K562 (cell line): ENCODE measurements around the gene SCAMP2. TPM values are rescaled to one million over a fixed set of nuclear protein-coding genes. Genes with fewer than 3 reads are reported as not detected.

ENCODE experiments used
- ATAC-seq: fragments of 200-7000 bp; cut with Tn5 transposase; 3 replicates; pipeline ENCODE4 v1.9.1; 2020; ENCODE audit warnings: moderate library complexity
- BruUV-seq: library from RNA; stranded (reverse); fragments of 400-500 nt; replicated peaks from 2 replicates; lab custom pipeline; 2021; lab: Mats Ljungman, UMichigan
- CTCF ChIA-PET: fragments of 300-600 bp; formaldehyde crosslinking; extraction: SDS; loops from one replicate; lab custom pipeline; 2021; ENCODE audit warnings: low intra/inter-chr PET ratio; lab: Yijun Ruan, JAX
- POLR2A ChIA-PET: fragments of 300-600, 350-650 bp; sonication (Branson Sonifier 250); formaldehyde crosslinking; extraction: SDS; loops from one replicate; lab custom pipeline; 2021; ENCODE audit warnings: antibody characterized with exemption, inconsistent platforms; lab: Yijun Ruan, JAX
- DNase-seq, 4 experiments: peaks; one replicate each; pipeline versions ENCODE4 v3.0.0 to v3.0.0-alpha.2; 2011 to 2018; ENCODE audit warnings: low spot score in 3 of 4, mixed read lengths in 3 of 4; ENCODE audit errors: extremely low read depth in 1 of 4
- FAIRE-seq: peaks from 2 replicates; lab custom pipeline; 2011; peaks lifted over from hg19 to GRCh38; lab: Jason Lieb, UNC
- H2AFZ ChIP-seq: 2 replicates; pipeline ENCODE4 v1.6.0; 2011; ENCODE audit warnings: low read depth, low read length, control low read depth, inconsistent platforms
- H3K27ac ChIP-seq: fragments of 200-600 bp; 3 replicates; pipeline ENCODE4 v1.8.0; 2011; ENCODE audit warnings: low read depth, mild to moderate bottlenecking, control low read depth, inconsistent platforms, low read length, moderate library complexity, mixed read lengths; ENCODE audit errors: extremely low read depth
- H3K27me3 ChIP-seq, 2 experiments: fragments of 300-600 bp in 1 of 2; 2 replicates in 1 of 2; 3 replicates in 1 of 2; pipeline versions ENCODE4 v1.6.0 to v1.8.0; 2011; ENCODE audit warnings: inconsistent platforms in 2 of 2, low read length in 2 of 2, mild to moderate bottlenecking in 1 of 2, mixed read lengths in 1 of 2, moderate library complexity in 1 of 2; ENCODE audit not compliant: control insufficient read depth in 2 of 2, insufficient read depth in 2 of 2
- H3K36me3 ChIP-seq: fragments of 300-600 bp; 3 replicates; pipeline ENCODE4 v1.8.0; 2011; ENCODE audit warnings: mild to moderate bottlenecking, low read length, inconsistent platforms; ENCODE audit not compliant: control insufficient read depth, insufficient read depth
- H3K4me1 ChIP-seq, 2 experiments: fragments of 200-600 bp in 1 of 2; replicated peaks in 1 of 2; 2 replicates in 1 of 2; 3 replicates in 1 of 2; pipeline versions ENCODE4 v1.5.1 to v1.8.0; 2011; ENCODE audit warnings: inconsistent platforms in 2 of 2, low read length in 2 of 2, mild to moderate bottlenecking in 1 of 2, mixed read lengths in 1 of 2, moderate library complexity in 1 of 2; ENCODE audit not compliant: control insufficient read depth in 2 of 2, insufficient read depth in 2 of 2
- H3K4me2 ChIP-seq: 2 replicates; pipeline ENCODE4 v1.6.1; 2011; ENCODE audit warnings: low read length, control low read depth, inconsistent platforms, mixed read lengths; ENCODE audit not compliant: insufficient read depth
- H3K4me3 ChIP-seq: fragments of 200-600 bp; sonication (generic), shearing (Covaris generic); 2 replicates; pipeline ENCODE4 v1.5.1; 2016; ENCODE audit warnings: control low read depth, inconsistent platforms
- H3K79me2 ChIP-seq: fragments of 200-600 bp; 3 replicates; pipeline ENCODE4 v1.8.0; 2011; ENCODE audit warnings: low read length, inconsistent platforms; ENCODE audit not compliant: control insufficient read depth, insufficient read depth
- H3K9ac ChIP-seq, 2 experiments: 2 replicates each; pipeline versions ENCODE4 v1.6.0 to v1.6.1; 2011; ENCODE audit warnings: low read depth in 2 of 2, low read length in 2 of 2, control low read depth in 1 of 2, inconsistent platforms in 1 of 2, mild to moderate bottlenecking in 1 of 2, mixed read lengths in 1 of 2; ENCODE audit not compliant: insufficient read depth in 1 of 2
- H3K9me1 ChIP-seq: one replicate; pipeline ENCODE4 v1.6.0; 2011; ENCODE audit warnings: inconsistent platforms, mild to moderate bottlenecking, low read length, moderate library complexity; ENCODE audit not compliant: control insufficient read depth, insufficient read depth
- H3K9me3 ChIP-seq: replicated peaks from 2 replicates; pipeline ENCODE4 v1.5.1; 2011; ENCODE audit warnings: low read depth, low read length, inconsistent platforms; ENCODE audit not compliant: control insufficient read depth, insufficient read depth
- H4K20me1 ChIP-seq: replicated peaks from 2 replicates; pipeline ENCODE4 v1.6.1; 2011; ENCODE audit warnings: low read length, inconsistent platforms, mixed read lengths; ENCODE audit not compliant: control insufficient read depth, insufficient read depth
- ESRRA ChIP-seq: fragments of 450-650 bp; IDR thresholded peaks from 2 replicates; pipeline ENCODE4 v1.6.1; 2014; ENCODE audit warnings: low read depth, mild to moderate bottlenecking, moderate library complexity, borderline replicate concordance
- POLR2A ChIP-seq: fragments of 450-650 bp; conservative IDR thresholded peaks from 2 replicates; pipeline ENCODE4 v1.6.1; 2016
- POLR2G ChIP-seq: fragments of 200-400 bp; formaldehyde crosslinking; IDR thresholded peaks from 2 replicates; pipeline ENCODE4 v1.6.1; 2017; ENCODE audit warnings: low read depth, mild to moderate bottlenecking, antibody characterized with exemption, low read length, moderate library complexity
- RBFOX2 ChIP-seq: fragments of 200-400 bp; formaldehyde crosslinking; IDR thresholded peaks from 2 replicates; pipeline ENCODE4 v1.6.1; 2017; ENCODE audit warnings: low read depth, mild to moderate bottlenecking, low read length, moderate library complexity
- STAG1 ChIP-seq: sonication (generic); formaldehyde crosslinking; IDR thresholded peaks from 2 replicates; pipeline ENCODE4 v1.5.0; 2020; ENCODE audit warnings: missing genetic modification reagents, borderline replicate concordance
- whole genome bisulfite sequencing: fragments of 100-300 bp; shearing (Covaris generic); methylation state at CpG from one replicate; pipeline ENCODE4 v1.1.6; 2016; ENCODE audit warnings: low coverage, mixed read lengths; ENCODE audit not compliant: insufficient coverage; ENCODE audit errors: missing lambda C conversion rate; 5-methylcytosine and 5-hydroxymethylcytosine counted together
- in situ Hi-C: fragments of 300-500 bp; cut with MboI; formaldehyde crosslinking; loops from 4 replicates; pipeline ENCODE4 v1.15.0; 2018; ENCODE audit warnings: inconsistent platforms, mixed read lengths
- intact Hi-C: fragments of 100-400 bp; cut with micrococcal nuclease; formaldehyde crosslinking; loops from 2 replicates; pipeline ENCODE4 v1.14.2; 2022
- polyA plus RNA-seq, 8 experiments: library from polyadenylated mRNA; depleted of rRNA in 4 of 8; stranded (reverse) in 5 of 8; unstranded in 3 of 8; fragments of >200 nt; fragmentation: Nextera tagmentation in 2 of 8; fragmentation: Illumina TruSeq in 1 of 8; extraction: Ambion mirVana in 2 of 8; extraction: Trizol in 1 of 8; gene quantifications; 2 replicates each; pipeline versions ENCODE4 v1.2.1 to v1.2.3, GENCODE V29; 2011 to 2014; ENCODE audit warnings: inconsistent platforms in 1 of 8, missing spikeins in 1 of 8
- total RNA-seq, 7 experiments: library from RNA; depleted of rRNA in 6 of 7; stranded (reverse); fragments of >200 nt in 6 of 7; fragmentation: Illumina TruSeq in 2 of 7; extraction: Trizol in 2 of 7; gene quantifications; 2 replicates each; pipeline versions ENCODE4 v1.2.1 to v1.2.3, GENCODE V29; 2011 to 2021; ENCODE audit warnings: low replicate concordance in 1 of 7
- TF ChIP-seq, protein P1 (sequence below): fragments of 450-650 bp; formaldehyde crosslinking; IDR thresholded peaks from 2 replicates; pipeline ENCODE4 v1.4.0; 2022; ENCODE audit warnings: missing genetic modification characterization
- TF ChIP-seq, protein P2 (sequence below), 2 experiments: IDR thresholded peaks; 2 replicates each; pipeline ENCODE4 v1.6.1; 2012; ENCODE audit warnings: improper control_type of control experiment in 2 of 2, low read depth in 2 of 2, low read length in 2 of 2, borderline replicate concordance in 1 of 2

Gene SCAMP2
- total and polyA plus RNA-seq, 9 of the 15 experiments (the other 6 are each of a cell fraction or from before 2014, with no cell fraction given), result 5.9 to 61.1 (median 20.1) TPM

DNA sequence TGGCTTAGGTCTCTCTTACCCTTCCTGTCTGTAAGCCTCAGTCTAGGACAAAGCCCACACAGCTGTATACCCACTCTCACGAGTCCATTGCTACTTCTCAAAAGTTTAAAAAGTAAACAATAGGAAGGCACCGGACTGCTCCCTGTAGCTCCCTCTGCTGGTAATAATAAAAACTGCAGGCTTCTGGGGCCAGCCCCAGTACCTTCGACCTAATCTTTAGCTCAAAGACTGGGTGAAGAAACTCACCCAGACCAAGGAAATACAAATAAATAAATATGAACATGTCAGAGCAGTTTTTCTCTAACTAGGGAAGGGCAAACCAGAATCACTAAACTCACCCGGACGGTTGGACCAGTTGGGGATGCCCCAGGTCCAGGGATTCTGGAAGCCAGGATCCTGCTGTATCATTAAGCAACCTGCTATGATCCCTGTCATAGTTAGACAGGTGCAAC, 28.5 kb upstream of the SCAMP2 start (continued):
- TF ChIP-seq, protein P1, sequence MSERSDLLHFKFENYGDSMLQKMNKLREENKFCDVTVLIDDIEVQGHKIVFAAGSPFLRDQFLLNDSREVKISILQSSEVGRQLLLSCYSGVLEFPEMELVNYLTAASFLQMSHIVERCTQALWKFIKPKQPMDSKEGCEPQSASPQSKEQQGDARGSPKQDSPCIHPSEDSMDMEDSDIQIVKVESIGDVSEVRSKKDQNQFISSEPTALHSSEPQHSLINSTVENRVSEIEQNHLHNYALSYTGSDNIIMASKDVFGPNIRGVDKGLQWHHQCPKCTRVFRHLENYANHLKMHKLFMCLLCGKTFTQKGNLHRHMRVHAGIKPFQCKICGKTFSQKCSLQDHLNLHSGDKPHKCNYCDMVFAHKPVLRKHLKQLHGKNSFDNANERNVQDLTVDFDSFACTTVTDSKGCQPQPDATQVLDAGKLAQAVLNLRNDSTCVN (CRISPR knock-in tag), result no peak
- TF ChIP-seq, protein P2, sequence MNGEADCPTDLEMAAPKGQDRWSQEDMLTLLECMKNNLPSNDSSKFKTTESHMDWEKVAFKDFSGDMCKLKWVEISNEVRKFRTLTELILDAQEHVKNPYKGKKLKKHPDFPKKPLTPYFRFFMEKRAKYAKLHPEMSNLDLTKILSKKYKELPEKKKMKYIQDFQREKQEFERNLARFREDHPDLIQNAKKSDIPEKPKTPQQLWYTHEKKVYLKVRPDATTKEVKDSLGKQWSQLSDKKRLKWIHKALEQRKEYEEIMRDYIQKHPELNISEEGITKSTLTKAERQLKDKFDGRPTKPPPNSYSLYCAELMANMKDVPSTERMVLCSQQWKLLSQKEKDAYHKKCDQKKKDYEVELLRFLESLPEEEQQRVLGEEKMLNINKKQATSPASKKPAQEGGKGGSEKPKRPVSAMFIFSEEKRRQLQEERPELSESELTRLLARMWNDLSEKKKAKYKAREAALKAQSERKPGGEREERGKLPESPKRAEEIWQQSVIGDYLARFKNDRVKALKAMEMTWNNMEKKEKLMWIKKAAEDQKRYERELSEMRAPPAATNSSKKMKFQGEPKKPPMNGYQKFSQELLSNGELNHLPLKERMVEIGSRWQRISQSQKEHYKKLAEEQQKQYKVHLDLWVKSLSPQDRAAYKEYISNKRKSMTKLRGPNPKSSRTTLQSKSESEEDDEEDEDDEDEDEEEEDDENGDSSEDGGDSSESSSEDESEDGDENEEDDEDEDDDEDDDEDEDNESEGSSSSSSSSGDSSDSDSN (IDR thresholded peaks at IDR 0.05; ENCODE audit: borderline replicate concordance in 1 of 2, low read depth in 2 of 2, low read length in 2 of 2), result no peak
- no peak for TF ChIP-seq STAG1 (CRISPR knock-in tag)

DNA sequence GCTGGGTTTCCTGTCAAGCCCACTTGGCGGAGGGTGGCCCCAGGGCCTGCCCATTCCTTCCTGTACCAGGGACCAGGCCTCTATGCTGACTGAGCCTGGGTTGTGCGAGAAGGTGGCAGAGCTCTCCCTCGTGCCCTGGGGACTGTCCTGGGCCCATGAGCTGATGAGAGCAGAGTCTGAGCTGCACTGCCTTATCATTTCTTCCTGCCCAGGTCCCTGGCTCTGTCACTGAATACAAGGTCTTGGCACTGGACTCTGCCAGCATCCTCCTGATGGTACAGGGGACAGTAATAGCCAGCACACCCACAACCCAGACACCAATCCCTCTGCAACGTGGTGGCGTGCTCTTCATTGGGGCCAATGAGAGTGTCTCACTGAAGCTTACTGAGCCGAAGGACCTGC, 24.1 kb upstream of the SCAMP2 start:
- ChIA-PET CTCF (no interaction called here), POLR2A (interaction anchor here (0.7 to 3.3 kb wide), 6 partner anchors 8 to 745 kb away, joined by 3 to 29 read pairs (median 3); partner anchors contain the start of genes FAM219B, MPI and ULK3)
- 92% methylated on average over 6 of the region's 6 CpGs for WGBS
- BruUV-seq, result no TSS peak
- H3K4me2 ChIP-seq, result no peak overlapping the region
- H3K4me1 ChIP-seq, result peaks cover 0 to 4% of the 10 kb centered on the region in 2 experiments; a peak in 1 of 5 replicates
- no peaks in the 10 kb centered on the region; the same call in 1 of the 2 replicates for H4K20me1 ChIP-seq
- DNase-seq, result no peak
- TF ChIP-seq POLR2A (peak; percentile 33; the same call in 1 of the 2 replicates), POLR2G (peak; percentile 66), RBFOX2 (peak; percentile 49), ESRRA (no peak)
- TF ChIP-seq, all 486 proteins: peak for 3
- peaks cover 72% of the 10 kb centered on the region; the same call in 2 of the 3 replicates for H3K36me3 ChIP-seq
- H3K9me3 ChIP-seq, result no peaks in the 10 kb centered on the region
- no peak overlapping the region for H2AFZ ChIP-seq
- in situ Hi-C loops (no loop called here), intact Hi-C loops (no loop called here)
- no peak overlapping the region for H3K4me3 ChIP-seq
- ATAC-seq (no peak), FAIRE-seq (no peak)
- H3K27ac ChIP-seq, result no peak overlapping the region
- no peaks in the 10 kb centered on the region for H3K27me3 ChIP-seq
- H3K79me2 ChIP-seq, result no peaks in the 10 kb centered on the region
- peak overlapping the region in 1 of 2 experiments; percentile 48; a peak in 1 of 4 replicates for H3K9ac ChIP-seq
- H3K9me1 ChIP-seq, result no peaks in the 10 kb centered on the region
